PFSK-1 (cell line): ENCODE measurements around the gene TBC1D16.

Source experiments
- REST ChIP-seq, 2 experiments: IDR thresholded peaks; 2 replicates each; pipeline versions ENCODE4 v1.6.1 to v1.8.0; 2011 to 2012; ENCODE audit warnings: low read depth in 2 of 2, low read length in 2 of 2, control low read depth in 1 of 2, inconsistent platforms in 1 of 2, mild to moderate bottlenecking in 1 of 2, moderate library complexity in 1 of 2; ENCODE audit not compliant: insufficient read depth in 1 of 2
- SIN3A ChIP-seq: IDR thresholded peaks from 2 replicates; pipeline ENCODE4 v1.6.1; 2012; ENCODE audit warnings: mild to moderate bottlenecking, low read length, moderate library complexity, borderline replicate concordance; ENCODE audit not compliant: insufficient read depth
- TAF1 ChIP-seq: IDR thresholded peaks from 2 replicates; pipeline ENCODE4 v1.6.1; 2012; ENCODE audit warnings: low read length, control low read depth, borderline replicate concordance; ENCODE audit not compliant: insufficient read depth

GRCh38 chr17:80033840-80034239 lies 1.8 kb downstream of the TBC1D16 start:
- TF ChIP-seq SIN3A (no peak), TAF1 (no peak), REST (IDR thresholded peaks at IDR 0.05; ENCODE audit: insufficient read depth in 1 of 2, low read depth in 2 of 2, low read length in 2 of 2) (no peak)
